ENCODE data around the gene ZNF385D.
"Not testable (repeated sequence)": the region's sequence is repeated elsewhere in the genome, so short reads cannot be mapped to it uniquely, and the experiment has no call there.

Gene ZNF385D

DNA sequence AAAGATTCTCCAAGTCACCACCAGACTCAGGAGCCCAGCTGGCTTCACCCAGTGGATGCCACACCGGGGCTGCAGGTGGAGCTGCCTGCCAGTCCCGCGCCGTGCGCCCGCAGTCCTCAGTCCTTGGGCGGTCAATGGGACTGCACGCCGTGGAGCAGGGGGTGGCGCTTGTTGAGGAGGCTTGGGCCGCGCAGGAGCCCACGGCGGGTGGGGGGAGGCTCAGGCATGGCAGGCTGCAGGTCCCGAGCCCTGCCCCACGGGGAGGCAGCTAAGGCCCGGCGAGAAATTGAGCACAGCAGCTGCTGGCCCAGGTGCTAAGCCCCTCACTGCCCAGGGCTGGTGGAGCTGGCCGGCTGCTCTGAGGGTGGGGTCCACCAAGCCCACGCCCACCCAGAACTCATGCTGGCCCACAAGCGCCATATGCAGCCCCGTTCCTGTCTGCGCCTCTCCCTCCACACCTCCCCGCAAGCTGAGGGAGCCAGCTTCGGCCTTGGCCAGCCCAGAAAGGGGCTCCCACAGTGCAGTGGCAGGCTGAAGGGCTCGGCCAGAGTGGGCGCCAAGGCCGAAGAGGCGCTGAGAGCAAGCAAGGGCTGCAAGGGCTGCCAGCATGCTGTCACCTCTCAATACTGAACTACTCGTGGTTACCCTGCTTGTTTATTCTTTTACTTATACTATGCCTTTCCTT is 363.7 kb downstream of the ZNF385D start:
- H3K27ac ChIP-seq (ENCODE audit: low read depth, low read length); H3K36me3 ChIP-seq (ENCODE audit: control insufficient read depth in 5 of 5, insufficient read depth in 5 of 5, low read length in 5 of 5); H3K27me3 ChIP-seq (ENCODE audit: control insufficient read depth in 5 of 5, insufficient read depth in 4 of 5, low read length in 5 of 5); H3K4me3 ChIP-seq (ENCODE audit: low read depth in 1 of 5, low read length in 5 of 5); H3K9me3 ChIP-seq (ENCODE audit: control insufficient read depth in 5 of 5, low read length in 5 of 5); H3K9ac ChIP-seq (ENCODE audit: low read length in 5 of 5); H3K4me1 ChIP-seq (ENCODE audit: control insufficient read depth in 5 of 5, insufficient read depth in 5 of 5, low read length in 5 of 5): not testable (repeated sequence)

DNA sequence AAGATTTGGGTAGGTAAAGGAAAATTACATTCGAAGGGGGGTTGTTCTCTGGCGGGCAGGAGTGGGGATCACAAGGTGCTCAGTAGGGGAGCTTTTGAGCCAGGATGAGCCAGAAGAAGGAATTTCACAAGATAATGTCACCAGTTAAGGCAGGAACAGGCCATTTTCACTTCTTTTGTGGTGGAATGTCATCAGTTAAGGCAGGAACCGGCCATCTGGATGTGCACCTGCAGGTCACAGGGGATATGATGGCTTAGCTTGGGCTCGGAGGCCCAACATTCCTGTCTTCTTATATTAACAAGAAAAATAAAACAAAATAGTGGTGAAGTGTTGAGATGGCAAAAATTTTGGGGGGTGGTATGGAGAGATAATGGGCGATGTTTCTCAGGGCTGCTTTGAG is 373.0 kb downstream of the ZNF385D start:
- H3K4me1 ChIP-seq (ENCODE audit: control insufficient read depth in 5 of 5, insufficient read depth in 5 of 5, low read length in 5 of 5); H3K27ac ChIP-seq (ENCODE audit: low read depth, low read length); H3K27me3 ChIP-seq (ENCODE audit: control insufficient read depth in 5 of 5, insufficient read depth in 4 of 5, low read length in 5 of 5); H3K4me3 ChIP-seq (ENCODE audit: low read depth in 1 of 5, low read length in 5 of 5); H3K36me3 ChIP-seq (ENCODE audit: control insufficient read depth in 5 of 5, insufficient read depth in 5 of 5, low read length in 5 of 5); H3K9me3 ChIP-seq (ENCODE audit: control insufficient read depth in 5 of 5, low read length in 5 of 5); H3K9ac ChIP-seq (ENCODE audit: low read length in 5 of 5): not testable (repeated sequence)

DNA sequence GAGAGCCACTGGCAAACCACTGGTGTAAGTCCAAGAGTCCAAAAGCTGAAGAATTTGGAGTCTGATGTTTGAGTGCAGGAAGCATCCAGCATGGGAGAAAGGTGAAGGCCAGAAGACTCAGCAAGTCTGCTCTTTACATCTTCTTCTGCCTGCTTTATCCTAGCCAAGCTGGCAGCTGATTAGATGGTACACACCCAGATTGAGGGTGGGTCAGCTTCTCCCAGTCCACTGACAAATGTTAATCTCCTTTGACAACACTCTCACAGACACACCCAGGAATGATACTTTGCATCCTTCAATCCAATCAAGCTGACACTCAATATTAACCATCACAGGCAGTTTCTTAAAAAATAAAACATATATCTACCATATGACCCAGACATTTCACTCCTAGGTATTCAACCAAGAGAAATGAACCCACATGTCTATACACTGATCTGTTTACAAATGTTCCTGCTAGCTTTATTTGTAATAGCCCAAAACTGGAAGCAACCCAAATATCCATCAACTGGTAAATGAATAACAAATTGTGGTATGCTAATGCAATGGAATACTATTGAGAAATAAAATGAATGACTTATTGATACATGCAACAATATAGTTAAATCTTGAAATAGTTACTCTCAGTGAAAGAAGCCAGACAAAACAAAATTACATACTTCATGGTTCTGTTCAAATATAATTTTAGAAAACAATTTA is 373.8 kb downstream of the ZNF385D start:
- no peak overlapping the region for H3K27ac ChIP-seq (ENCODE audit: low read depth, low read length)
- H3K27me3 ChIP-seq (ENCODE audit: control insufficient read depth in 5 of 5, insufficient read depth in 4 of 5, low read length in 5 of 5) = no peaks in the 10 kb centered on the region
- H3K9me3 ChIP-seq (ENCODE audit: control insufficient read depth in 5 of 5, low read length in 5 of 5) = no peaks in the 10 kb centered on the region
- no peak overlapping the region for H3K9ac ChIP-seq (ENCODE audit: low read length in 5 of 5)
- no peaks in the 10 kb centered on the region for H3K36me3 ChIP-seq (ENCODE audit: control insufficient read depth in 5 of 5, insufficient read depth in 5 of 5, low read length in 5 of 5)
- no peaks in the 10 kb centered on the region for H3K4me1 ChIP-seq (ENCODE audit: control insufficient read depth in 5 of 5, insufficient read depth in 5 of 5, low read length in 5 of 5)
- no peak overlapping the region for H3K4me3 ChIP-seq (ENCODE audit: low read depth in 1 of 5, low read length in 5 of 5)

DNA sequence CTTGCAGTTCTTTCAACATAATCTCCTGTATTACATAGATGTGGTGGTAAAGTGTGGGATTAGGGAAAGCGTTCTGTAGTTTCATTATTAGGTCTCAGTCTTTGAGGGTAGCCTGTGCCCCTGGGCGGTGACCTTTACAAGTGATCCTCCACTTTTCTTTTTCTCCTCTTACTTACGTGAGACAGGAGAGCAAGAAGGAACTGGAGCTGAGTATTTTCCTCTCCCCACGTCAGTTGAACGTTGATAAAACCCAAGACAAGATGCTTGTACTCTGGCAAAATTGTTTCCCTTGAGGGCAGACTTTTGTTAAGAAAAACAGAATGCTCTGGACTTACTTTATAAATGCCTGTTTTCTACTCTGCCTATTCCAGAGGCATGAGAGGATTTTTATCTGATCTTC is 378.7 kb downstream of the ZNF385D start:
- no peak overlapping the region for H3K27ac ChIP-seq (ENCODE audit: low read depth, low read length)
- H3K4me1 ChIP-seq (ENCODE audit: control insufficient read depth in 5 of 5, insufficient read depth in 5 of 5, low read length in 5 of 5) = no peaks in the 10 kb centered on the region
- no peaks in the 10 kb centered on the region for H3K27me3 ChIP-seq (ENCODE audit: control insufficient read depth in 5 of 5, insufficient read depth in 4 of 5, low read length in 5 of 5)
- H3K4me3 ChIP-seq (ENCODE audit: low read depth in 1 of 5, low read length in 5 of 5) = no peak overlapping the region
- H3K9me3 ChIP-seq (ENCODE audit: control insufficient read depth in 5 of 5, low read length in 5 of 5) = no peaks in the 10 kb centered on the region
- H3K9ac ChIP-seq (ENCODE audit: low read length in 5 of 5) = no peak overlapping the region
- H3K36me3 ChIP-seq (ENCODE audit: control insufficient read depth in 5 of 5, insufficient read depth in 5 of 5, low read length in 5 of 5) = no peaks in the 10 kb centered on the region
